ENCODE data around the gene RAPGEF5.

Gene RAPGEF5

GRCh38 chr7:22144950-22145349 lies 212.0 kb downstream of the RAPGEF5 start:
- no peak for DNase-seq

- no peak for DNase-seq
Measured at GRCh38 chr7:22143491-22143890, 213.5 kb downstream of the RAPGEF5 start.

- no peak for DNase-seq
Measured at GRCh38 chr7:22142572-22142971, 214.4 kb downstream of the RAPGEF5 start.

DNA sequence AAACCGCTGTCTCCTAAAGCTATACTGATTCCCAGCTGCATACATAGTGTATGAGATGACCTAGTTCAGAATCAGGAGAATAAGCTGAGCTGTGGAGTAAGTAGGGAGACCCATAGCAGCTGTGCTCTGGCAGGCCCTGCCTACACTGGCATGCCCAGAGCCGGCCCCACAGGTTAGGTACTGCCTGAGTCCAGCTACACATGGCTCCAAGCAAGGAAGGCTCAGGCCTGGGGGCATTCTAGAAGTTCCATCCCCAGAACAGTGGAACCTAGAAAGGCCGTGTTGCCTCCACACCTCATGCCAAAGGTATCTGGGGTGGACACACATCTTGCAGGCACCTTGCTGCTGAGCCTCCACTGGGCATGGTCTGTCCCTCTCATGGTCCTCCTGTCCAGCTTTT lies 215.6 kb downstream of the RAPGEF5 start:
- no peak for DNase-seq

DNA sequence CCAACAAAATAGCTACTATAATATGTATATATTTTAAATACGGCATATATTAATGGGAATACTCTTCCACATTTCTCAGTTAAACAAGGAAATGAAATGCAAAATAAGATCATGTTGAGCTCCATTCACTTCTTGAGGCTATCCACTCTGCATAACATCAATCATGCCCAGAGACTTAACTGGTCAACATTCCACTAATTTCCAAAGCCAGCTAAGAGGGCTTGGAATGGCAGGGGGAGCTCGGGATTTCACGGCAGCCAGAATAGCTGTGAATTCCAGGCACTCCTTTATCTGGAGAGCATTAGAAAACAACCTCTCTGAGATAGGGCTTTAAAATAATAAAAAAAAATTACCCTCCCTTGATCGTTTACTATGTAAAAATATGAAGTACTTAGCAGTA lies 216.4 kb downstream of the RAPGEF5 start:
- no peak for DNase-seq

GRCh38 chr7:22138886-22139285 lies 218.1 kb downstream of the RAPGEF5 start:
- DNase-seq = no peak

DNA sequence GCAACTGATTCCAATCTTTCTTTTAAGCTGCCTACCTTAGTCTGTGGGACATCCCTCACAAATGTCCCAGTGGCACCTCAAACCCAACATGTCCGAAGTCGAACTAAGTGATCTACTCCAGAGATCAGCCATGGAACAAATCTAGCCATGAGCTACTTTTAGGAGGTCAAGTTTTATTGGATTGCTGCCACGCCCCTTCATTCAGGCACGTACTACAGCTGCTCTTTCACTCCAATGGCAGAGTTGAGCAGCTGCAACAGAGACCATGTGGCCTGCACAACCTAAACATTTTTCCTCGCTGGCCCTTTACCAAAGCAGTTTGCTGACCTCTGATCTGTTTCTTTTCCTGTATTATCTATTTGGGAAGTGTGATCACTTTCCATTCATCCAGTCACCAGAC lies 218.8 kb downstream of the RAPGEF5 start:
- DNase-seq = no peak

GRCh38 chr7:22137466-22137865 lies 219.5 kb downstream of the RAPGEF5 start:
- DNase-seq = no peak

GRCh38 chr7:22137026-22137425 lies 219.9 kb downstream of the RAPGEF5 start:
- no peak for DNase-seq

DNA sequence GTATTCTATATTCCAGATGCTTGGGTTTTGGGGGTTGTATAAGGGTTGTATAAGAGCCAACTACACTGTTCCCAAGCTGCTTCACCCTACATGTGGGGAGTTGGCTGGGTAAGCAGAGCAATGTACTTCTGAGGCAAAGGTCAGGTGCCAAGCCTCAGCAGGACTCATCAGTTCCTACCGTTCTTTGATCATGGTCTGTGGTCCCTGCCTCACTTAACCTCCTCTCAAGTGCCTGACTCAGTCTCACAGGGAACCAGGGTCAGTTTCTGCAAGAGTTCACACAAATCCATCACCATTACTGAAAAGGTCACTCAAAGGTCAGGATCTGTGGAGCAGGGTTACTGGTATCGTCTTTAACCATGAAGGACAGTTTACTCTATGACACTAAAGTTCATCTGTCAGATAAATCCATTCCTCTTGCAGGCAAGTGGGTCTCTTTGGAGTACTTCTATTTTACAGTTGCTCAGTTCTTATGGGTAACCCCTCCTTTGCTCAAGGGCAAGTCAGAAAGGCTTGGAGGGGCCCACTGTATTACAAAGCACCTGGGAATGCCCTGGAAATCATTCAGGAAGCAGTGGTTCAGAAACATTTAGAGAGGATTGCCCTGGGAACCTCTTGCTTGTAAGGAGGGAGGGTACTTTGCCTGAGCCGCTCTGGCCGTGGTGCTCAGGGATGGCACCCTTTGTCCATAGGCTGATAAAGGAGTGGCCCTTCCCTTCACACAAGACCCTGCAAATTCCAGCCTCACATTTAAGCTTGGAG lies 227.0 kb downstream of the RAPGEF5 start:
- DNase-seq = no peak

GRCh38 chr7:22129166-22129565 lies 227.8 kb downstream of the RAPGEF5 start:
- DNase-seq = no peak

DNA sequence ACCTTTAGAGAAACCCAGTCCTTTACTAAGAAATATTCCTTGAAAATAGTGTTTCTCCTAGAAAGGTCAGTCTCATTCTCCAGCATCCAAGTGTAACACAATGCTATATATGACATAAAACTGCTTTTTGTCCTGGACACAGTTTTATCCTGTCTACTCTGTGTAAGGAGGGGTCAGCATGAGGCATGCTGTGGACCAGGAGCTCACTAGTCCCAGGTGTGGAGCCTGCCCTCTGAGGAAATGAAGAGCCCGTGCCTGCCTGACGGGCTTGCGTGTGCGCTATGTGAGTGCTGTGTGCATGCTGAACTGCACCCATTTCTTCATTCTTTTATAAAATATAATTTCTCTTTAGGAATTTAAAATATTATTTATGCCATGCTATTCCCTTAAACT lies 228.4 kb downstream of the RAPGEF5 start:
- DNase-seq = no peak

DNA sequence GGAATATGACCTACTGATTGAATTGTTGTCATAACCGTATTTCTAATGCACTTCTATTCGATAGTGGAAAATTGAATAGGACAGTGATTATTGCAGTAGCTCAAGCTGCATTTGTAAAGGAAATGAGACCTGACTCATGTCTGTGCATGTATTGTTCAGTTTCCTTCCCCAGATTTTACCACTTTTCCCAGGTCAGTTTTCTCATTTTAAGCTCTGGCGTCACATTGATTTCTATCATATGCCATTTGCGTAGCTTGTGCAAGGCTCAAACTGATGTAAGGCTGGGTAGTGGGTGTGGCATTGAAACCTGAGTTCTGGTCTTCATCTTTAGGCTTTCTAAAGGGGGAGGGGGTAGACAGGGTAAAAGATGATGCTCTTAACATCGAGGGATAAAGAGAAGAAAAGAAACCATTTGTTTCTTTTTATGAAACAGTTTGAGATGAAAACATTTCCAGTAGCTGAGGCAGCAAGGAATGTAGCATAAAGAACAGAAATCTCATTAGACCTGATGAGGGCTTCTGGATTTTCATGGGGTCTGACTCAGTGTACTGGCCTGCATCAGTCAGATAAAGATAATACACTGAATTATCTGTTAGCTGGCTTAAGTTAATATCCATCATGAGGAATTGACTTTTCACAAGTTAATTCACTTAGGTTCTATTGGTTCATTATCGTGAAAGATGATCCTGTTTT lies 229.0 kb downstream of the RAPGEF5 start:
- no peak for DNase-seq

GRCh38 chr7:22125436-22125835 lies 231.5 kb downstream of the RAPGEF5 start:
- DNase-seq = no peak

GRCh38 chr7:22124941-22125340 lies 232.0 kb downstream of the RAPGEF5 start:
- no peak for DNase-seq

DNA sequence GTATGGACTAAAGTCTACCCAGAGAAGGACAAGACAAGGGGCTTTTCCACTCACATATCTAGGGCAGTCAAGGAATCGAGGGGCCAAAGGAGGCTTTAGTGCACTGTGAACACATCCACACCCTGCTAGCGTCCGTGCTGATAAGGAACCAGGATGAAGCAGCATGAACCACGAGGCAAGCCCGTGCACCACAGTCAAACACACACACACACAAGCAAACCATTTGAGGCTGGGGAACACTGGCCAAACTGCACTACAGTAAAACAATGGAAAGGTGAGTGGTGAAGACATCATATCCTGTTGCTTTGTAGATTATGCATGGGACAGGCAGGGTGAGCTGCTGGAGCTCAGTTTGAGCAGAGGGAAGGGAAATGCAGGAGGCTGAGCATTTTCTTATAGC lies 233.8 kb downstream of the RAPGEF5 start:
- DNase-seq = no peak

DNA sequence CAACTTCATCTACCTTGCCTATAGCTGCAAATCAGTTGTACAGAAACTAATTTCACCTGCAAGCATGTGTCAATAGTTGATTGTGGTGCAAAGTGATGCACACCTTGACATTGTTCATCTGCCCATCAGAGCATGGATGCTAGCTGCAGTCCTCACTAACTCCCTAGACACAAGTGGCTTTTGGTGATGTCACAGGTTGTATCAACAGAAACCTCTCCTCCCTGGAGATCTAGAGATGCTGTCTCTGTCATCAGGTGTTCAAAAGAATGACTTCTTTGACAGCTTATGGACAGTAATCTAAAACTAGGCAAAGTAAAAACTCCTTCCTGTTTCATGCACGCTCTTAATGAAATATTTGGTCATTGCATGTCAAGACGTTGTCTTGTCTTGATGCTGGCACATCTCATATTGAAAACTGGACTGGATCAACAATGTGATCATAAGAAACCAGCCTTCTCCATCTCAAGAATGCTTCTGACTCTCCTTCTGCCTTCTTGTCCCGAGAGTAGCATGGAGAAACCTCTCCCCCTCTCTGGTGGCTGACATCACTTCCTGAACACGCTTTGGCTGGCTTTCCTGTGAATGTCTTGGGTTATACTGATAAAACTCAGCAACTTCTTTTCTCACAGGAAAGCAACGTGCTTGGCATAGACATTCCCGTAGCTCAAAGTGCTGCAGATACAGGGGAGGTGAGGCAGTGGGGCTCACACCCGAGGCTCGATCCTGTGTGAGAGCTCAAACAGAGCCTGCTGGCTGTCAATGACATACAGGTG lies 235.1 kb downstream of the RAPGEF5 start:
- no peak for DNase-seq

- DNase-seq = no peak
Measured at GRCh38 chr7:22120391-22121053, 236.4 kb downstream of the RAPGEF5 start.

GRCh38 chr7:22117222-22117621 lies 239.7 kb downstream of the RAPGEF5 start:
- DNase-seq = no peak

DNA sequence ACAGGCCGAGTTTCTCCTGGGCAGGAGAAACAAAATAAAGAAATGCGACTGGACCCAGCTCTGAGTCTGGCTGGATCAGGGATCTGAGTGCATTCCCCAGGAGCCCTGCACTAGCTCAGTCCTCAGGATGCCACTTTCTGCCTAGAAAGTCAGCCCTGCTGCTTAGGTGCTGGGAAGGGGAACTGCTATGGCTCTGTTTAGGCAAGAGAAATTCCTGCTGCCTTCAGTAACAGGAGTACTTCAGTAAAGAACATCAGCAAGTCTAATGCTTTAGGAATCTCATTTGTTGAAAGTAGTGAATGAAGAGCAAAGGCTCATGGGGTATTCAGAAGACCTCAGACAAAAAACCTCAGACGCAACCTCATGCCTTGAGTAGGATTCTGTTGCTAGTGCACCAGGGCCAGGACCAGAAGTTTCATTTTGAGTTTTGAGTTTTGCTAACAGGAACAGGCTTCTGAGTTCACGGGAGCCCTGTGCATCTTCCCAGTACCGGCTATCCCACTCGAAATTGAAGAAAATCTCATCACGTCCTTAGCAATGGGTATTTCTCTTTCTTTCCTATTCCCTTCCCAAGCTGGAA lies 240.4 kb downstream of the RAPGEF5 start:
- no peak for DNase-seq

DNA sequence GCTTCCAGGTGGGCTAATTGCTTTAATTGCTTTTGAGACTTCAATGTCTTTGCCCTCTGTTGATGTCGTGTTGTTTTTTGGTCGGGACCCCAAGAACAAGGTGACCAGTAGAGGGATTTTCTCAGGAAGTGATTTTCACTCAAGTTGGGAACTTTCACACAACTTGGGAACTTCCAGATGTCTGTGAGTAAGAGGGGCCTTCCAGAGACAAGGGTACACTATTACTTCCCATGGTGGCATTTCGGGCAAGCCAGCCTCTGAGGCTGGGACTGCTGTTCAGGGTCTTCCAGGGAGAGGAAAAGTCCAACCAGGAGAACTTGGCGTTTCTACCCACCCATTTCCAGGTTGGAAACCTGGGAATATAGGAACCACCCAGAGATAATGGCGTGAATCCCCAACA lies 241.3 kb downstream of the RAPGEF5 start:
- no peak for DNase-seq

- no peak for DNase-seq
Measured at GRCh38 chr7:22114440-22114981, 242.4 kb downstream of the RAPGEF5 start.

DNA sequence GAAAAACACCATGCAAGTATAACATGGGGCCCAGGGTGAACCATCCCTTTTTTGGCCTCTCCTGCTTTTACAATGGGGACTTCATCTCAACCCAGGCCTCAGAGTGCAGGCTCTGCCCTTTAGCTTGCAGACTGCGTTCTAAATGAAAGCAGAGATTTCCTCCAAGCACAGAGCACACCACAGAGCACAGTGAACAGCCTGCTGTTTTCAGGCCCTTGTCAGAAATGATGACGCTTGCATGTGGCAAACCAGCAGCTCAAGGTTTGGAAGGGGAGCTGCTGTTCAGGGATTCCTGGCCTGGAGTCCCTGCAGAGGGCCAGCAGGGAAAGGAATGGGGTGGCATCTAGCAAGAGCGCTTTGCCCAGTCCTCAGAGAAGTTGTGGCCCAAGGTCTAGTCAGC lies 243.9 kb downstream of the RAPGEF5 start:
- no peak for DNase-seq
